PC-3 (cell line): ENCODE results near the gene HAPLN3. TPM values are rescaled to one million over a fixed set of nuclear protein-coding genes. Genes with fewer than 3 reads are reported as not detected.
A peak's percentile ranks its signal among the peaks of the same experiment; 100 is the strongest.

Experiments
- ATAC-seq: fragments of 200-7000 bp; cut with Tn5 transposase; 2 replicates; pipeline ENCODE4 v1.9.1; 2020; ENCODE audit warnings: mild to moderate bottlenecking, moderate library complexity
- BruUV-seq: library from RNA; stranded (reverse); fragments of 400-500 nt; replicated peaks from 2 replicates; lab custom pipeline; 2021; lab: Mats Ljungman, UMichigan
- CTCF ChIA-PET: fragments of 300-600 bp; sonication (Branson Sonifier 250); formaldehyde crosslinking; loops from one replicate; lab custom pipeline; 2022; ENCODE audit warnings: antibody characterized with exemption; lab: Charles Lee
- POLR2A ChIA-PET: fragments of 300-600 bp; sonication (Branson Sonifier 250); formaldehyde crosslinking; loops from one replicate; lab custom pipeline; 2022; ENCODE audit warnings: antibody characterized with exemption; ENCODE audit not compliant: unreplicated experiment; lab: Charles Lee
- DNase-seq: peaks from one replicate; pipeline ENCODE4 v3.0.0-alpha.2; 2015
- H2AFZ ChIP-seq: fragments of 300-600 bp; sonication (generic); 2 replicates; pipeline ENCODE4 v1.6.0; 2016; ENCODE audit warnings: antibody characterized with exemption, low read length
- H3F3A ChIP-seq: fragments of 300-600 bp; sonication (generic); one replicate; pipeline ENCODE4 v1.6.0; 2017; ENCODE audit warnings: antibody characterized with exemption, low read length, control low read depth, mild to moderate bottlenecking; ENCODE audit not compliant: unreplicated experiment
- H3K27ac ChIP-seq: fragments of 300-600 bp; sonication (generic); 2 replicates; pipeline ENCODE4 v1.5.1; 2016; ENCODE audit warnings: mild to moderate bottlenecking, low read length
- H3K27me3 ChIP-seq: fragments of 300-600 bp; sonication (generic); 2 replicates; pipeline ENCODE4 v1.6.1; 2016; ENCODE audit warnings: low read length, mixed read lengths
- H3K36me3 ChIP-seq: fragments of 300-600 bp; sonication (generic); 2 replicates; pipeline ENCODE4 v1.6.1; 2016; ENCODE audit warnings: low read depth, mixed run types, low read length, mixed read lengths
- H3K4me1 ChIP-seq: fragments of 300-600 bp; sonication (generic); 2 replicates; pipeline ENCODE4 v1.5.1; 2016; ENCODE audit warnings: low read length; ENCODE audit not compliant: insufficient read depth
- H3K4me2 ChIP-seq: fragments of 300-600 bp; sonication (generic); 2 replicates; pipeline ENCODE4 v1.6.0; 2016; ENCODE audit warnings: low read length
- H3K4me3 ChIP-seq: fragments of 300-600 bp; sonication (generic); 2 replicates; pipeline ENCODE4 v1.5.1; 2016; ENCODE audit warnings: mild to moderate bottlenecking, low read length, mixed read lengths
- H3K79me2 ChIP-seq: fragments of 300-600 bp; sonication (generic); 2 replicates; pipeline ENCODE4 v1.6.1; 2017; ENCODE audit warnings: low read length, mixed read lengths
- H3K9ac ChIP-seq: fragments of 300-600 bp; sonication (generic); 2 replicates; pipeline ENCODE4 v1.6.0; 2016; ENCODE audit warnings: mild to moderate bottlenecking, low read length
- H3K9me2 ChIP-seq: fragments of 300-600 bp; sonication (generic); replicated peaks from 2 replicates; pipeline ENCODE4 v1.6.1; 2016; ENCODE audit warnings: mixed run types, low read length, mixed read lengths
- H3K9me3 ChIP-seq: fragments of 300-600 bp; sonication (generic); 2 replicates; pipeline ENCODE4 v1.6.1; 2016; ENCODE audit warnings: low read length, mixed read lengths
- H4K20me1 ChIP-seq: fragments of 300-600 bp; sonication (generic); 2 replicates; pipeline ENCODE4 v1.6.1; 2016; ENCODE audit warnings: low read length, mixed read lengths
- CTCF ChIP-seq: fragments of 300-600 bp; sonication (generic); conservative IDR thresholded peaks from 2 replicates; pipeline ENCODE4 v1.5.1; 2017; ENCODE audit warnings: antibody characterized with exemption, low read depth, mild to moderate bottlenecking, low read length
- EZH2 ChIP-seq: fragments of 300-600 bp; sonication (generic); IDR thresholded peaks from one replicate; pipeline ENCODE4 v1.6.1; 2017; ENCODE audit warnings: antibody characterized with exemption, mild to moderate bottlenecking, low read length; ENCODE audit not compliant: unreplicated experiment
- EZH2phosphoT487 ChIP-seq: fragments of 300-600 bp; sonication (generic); IDR thresholded peaks from 2 replicates; pipeline ENCODE4 v1.6.1; 2018; ENCODE audit warnings: mild to moderate bottlenecking, antibody characterized with exemption, low read length, borderline replicate concordance
- intact Hi-C: fragments of 100-400 bp; cut with micrococcal nuclease; formaldehyde crosslinking; loops from 2 replicates; pipeline ENCODE4 v1.9.0; 2023
- total RNA-seq: library from RNA; depleted of rRNA; stranded (reverse); fragments of >200 nt; gene quantifications from 2 replicates; pipeline ENCODE4 v1.2.3, GENCODE V29; 2014

The HAPLN3 gene
- total RNA-seq, 1 experiment from 2014 or later = 1.1 TPM

GRCh38 chr15:88900309-88900981, 5.1 kb upstream of the HAPLN3 start:
- ATAC-seq = peak; percentile 7; the same call in 1 of the 2 replicates
- BruUV-seq = no TSS peak
- POLR2A ChIA-PET = no interaction called here
- Histone ChIP-seq H3K79me2 (no peaks in the 10 kb centered on the region), H2AFZ (no peak overlapping the region), H4K20me1 (no peaks in the 10 kb centered on the region), H3F3A (no peaks in the 10 kb centered on the region), H3K4me3 (no peak overlapping the region), H3K9me2 (no peaks in the 10 kb centered on the region), H3K9ac (no peak overlapping the region), H3K36me3 (no peaks in the 10 kb centered on the region; the same call in 1 of the 2 replicates), H3K4me1 (peaks cover 22% of the 10 kb centered on the region), H3K9me3 (no peaks in the 10 kb centered on the region), H3K27me3 (no peaks in the 10 kb centered on the region), H3K4me2 (no peak overlapping the region), H3K27ac (no peak overlapping the region)
- CTCF ChIA-PET = interaction anchor here (0.8 kb wide), 1 partner anchor 134 kb away, joined by 5 read pairs; no protein-coding TSS in a partner anchor
- DNase-seq = peak; percentile 44
- TF ChIP-seq EZH2 (no peak), EZH2phosphoT487 (no peak), CTCF (no peak)
- intact Hi-C loops = loop anchor here (10.0 kb wide), 1 partner anchor 274 kb away; no protein-coding TSS in a partner anchor

GRCh38 chr15:88899251-88899650, 3.9 kb upstream of the HAPLN3 start:
- Histone ChIP-seq H3K4me1 (peaks cover 15% of the 10 kb centered on the region), H3K4me2 (no peak overlapping the region), H3K4me3 (no peak overlapping the region), H3K9me2 (no peaks in the 10 kb centered on the region), H3K79me2 (no peaks in the 10 kb centered on the region), H3K36me3 (no peaks in the 10 kb centered on the region), H3K9ac (no peak overlapping the region), H4K20me1 (no peaks in the 10 kb centered on the region), H3F3A (no peaks in the 10 kb centered on the region), H3K27ac (no peak overlapping the region), H3K27me3 (no peaks in the 10 kb centered on the region), H3K9me3 (no peaks in the 10 kb centered on the region), H2AFZ (no peak overlapping the region)
- DNase-seq = no peak
- ATAC-seq = no peak
- BruUV-seq = no TSS peak
- intact Hi-C loops = no loop called here
- CTCF ChIA-PET = no interaction called here
- TF ChIP-seq EZH2phosphoT487 (no peak), CTCF (no peak), EZH2 (no peak)
- POLR2A ChIA-PET = no interaction called here

- H3K4me1 ChIP-seq = peaks cover 15% of the 10 kb centered on the region
- no peak for ATAC-seq
- TF ChIP-seq CTCF = no peak
- TF ChIP-seq EZH2phosphoT487 = no peak
- no peak for TF ChIP-seq EZH2
- CTCF ChIA-PET = no interaction called here
- H3K27me3 ChIP-seq = no peaks in the 10 kb centered on the region
- H3K4me3 ChIP-seq = no peak overlapping the region
- no peaks in the 10 kb centered on the region for H3K9me3 ChIP-seq
- H3F3A ChIP-seq = no peaks in the 10 kb centered on the region
- no peaks in the 10 kb centered on the region for H3K9me2 ChIP-seq
- H3K27ac ChIP-seq = no peak overlapping the region
- BruUV-seq = TSS peak; percentile 33
- H3K79me2 ChIP-seq = no peaks in the 10 kb centered on the region
- POLR2A ChIA-PET = no interaction called here
- no peak overlapping the region for H3K9ac ChIP-seq
- no peaks in the 10 kb centered on the region for H4K20me1 ChIP-seq
- no peak for DNase-seq
- no peaks in the 10 kb centered on the region for H3K36me3 ChIP-seq
- no peak overlapping the region for H2AFZ ChIP-seq
- intact Hi-C loops = no loop called here
- no peak overlapping the region for H3K4me2 ChIP-seq
Measured at GRCh38 chr15:88898736-88899135, 3.4 kb upstream of the HAPLN3 start.
